Measurements from ENCODE around the gene APOA4. TPM values are rescaled to one million over a fixed set of nuclear protein-coding genes. Genes with fewer than 3 reads are reported as not detected.
A peak's percentile ranks its signal among the peaks of the same experiment; 100 is the strongest.

Gene APOA4
- total RNA-seq, 4 donors from 2014 or later = not detected

DNA sequence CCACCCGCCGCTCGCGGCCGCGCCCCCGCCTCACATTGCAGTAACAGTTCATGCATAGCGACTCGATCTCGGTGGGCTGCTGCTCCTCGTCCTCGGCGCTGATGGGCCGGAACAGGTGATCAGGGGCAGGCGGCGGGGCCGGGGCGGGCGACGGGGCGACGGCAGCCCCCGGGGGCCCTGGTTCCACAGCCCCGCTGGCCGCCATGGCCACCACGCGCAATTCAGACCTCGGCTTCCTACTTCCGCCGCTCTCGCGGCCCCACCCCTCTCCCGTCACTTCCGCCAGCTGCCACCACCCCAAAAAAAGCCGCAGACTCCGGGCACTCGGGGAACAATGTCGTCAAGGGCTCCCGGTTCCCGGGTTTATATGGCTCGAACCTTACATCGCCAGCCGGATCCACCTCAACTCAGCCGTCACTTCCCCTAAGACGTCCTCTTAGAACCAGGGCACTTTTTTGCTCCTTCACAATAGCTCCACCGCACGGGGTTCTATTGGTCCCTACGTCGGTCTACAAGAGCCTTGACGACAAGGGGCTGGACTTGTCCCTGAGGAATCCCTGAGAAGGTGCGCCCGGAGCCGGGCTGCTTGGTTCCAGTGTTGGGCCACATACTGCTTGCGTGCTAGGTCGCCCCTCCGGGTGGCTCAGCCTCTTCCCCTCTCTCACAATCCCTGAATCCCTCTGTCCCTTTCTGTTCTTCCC lies 35.2 kb downstream of the APOA4 start, which contains the start of gene ZPR1:
TSS of gene ZPR1 (minus strand) at position 238 of the 701 bp plus-strand sequence. CDS start at position 205, 33 bp downstream.
- no peaks in the 10 kb centered on the region for H3K27me3 ChIP-seq
- H3K27ac ChIP-seq = peak within 1 kb of the TSS; percentile 55 to 91 (median 82)
- H3K4me1 ChIP-seq = peaks cover 0 to 32% (median 16%) of the 10 kb centered on the region in 4 donors
- TF ChIP-seq, protein P1, sequence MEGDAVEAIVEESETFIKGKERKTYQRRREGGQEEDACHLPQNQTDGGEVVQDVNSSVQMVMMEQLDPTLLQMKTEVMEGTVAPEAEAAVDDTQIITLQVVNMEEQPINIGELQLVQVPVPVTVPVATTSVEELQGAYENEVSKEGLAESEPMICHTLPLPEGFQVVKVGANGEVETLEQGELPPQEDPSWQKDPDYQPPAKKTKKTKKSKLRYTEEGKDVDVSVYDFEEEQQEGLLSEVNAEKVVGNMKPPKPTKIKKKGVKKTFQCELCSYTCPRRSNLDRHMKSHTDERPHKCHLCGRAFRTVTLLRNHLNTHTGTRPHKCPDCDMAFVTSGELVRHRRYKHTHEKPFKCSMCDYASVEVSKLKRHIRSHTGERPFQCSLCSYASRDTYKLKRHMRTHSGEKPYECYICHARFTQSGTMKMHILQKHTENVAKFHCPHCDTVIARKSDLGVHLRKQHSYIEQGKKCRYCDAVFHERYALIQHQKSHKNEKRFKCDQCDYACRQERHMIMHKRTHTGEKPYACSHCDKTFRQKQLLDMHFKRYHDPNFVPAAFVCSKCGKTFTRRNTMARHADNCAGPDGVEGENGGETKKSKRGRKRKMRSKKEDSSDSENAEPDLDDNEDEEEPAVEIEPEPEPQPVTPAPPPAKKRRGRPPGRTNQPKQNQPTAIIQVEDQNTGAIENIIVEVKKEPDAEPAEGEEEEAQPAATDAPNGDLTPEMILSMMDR (IDR thresholded peaks at IDR 0.05) = peak in 2 of 5 experiments; percentile 45 to 52
- TF ChIP-seq POLR2A (IDR thresholded peaks at IDR 0.05) (peak in 1 of 2 donors; percentile 51), EP300 (IDR thresholded peaks at IDR 0.05) (peak; percentile 66 to 73)
- WGBS, 2 donors = 0% methylated on average over 36 to 40 of the region's 56 CpGs
- DNase-seq (ENCODE audit: low spot score in 2 of 2) = peak; percentile 58 to 73
- H3K9me3 ChIP-seq = no peaks in the 10 kb centered on the region
- H3K4me3 ChIP-seq = peak within 1 kb of the TSS; percentile 67 to 99 (median 92)
- H3K36me3 ChIP-seq = peaks cover 8 to 38% (median 22%) of the 10 kb centered on the region in 3 donors

DNA sequence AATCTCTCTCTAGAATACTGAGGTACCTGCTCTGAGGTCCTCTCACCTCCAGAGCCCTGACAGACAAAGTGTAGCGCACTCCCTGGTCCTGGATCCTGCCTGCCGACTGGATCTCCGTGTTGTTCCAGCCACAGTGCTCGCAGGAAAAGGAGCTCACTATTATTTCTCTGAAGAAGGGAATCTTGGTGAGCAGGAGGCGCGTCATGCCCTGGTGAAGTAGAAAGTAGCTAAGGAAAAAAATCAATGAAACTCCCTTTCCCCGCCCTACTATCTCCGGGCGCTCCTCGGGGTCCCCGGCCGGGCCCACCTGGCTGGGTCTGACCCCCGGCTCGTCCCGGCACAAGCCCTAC lies 35.7 kb downstream of the APOA4 start:
- Histone ChIP-seq H3K9me3 (no peaks in the 10 kb centered on the region), H3K27me3 (no peaks in the 10 kb centered on the region), H3K4me3 (peak overlapping the region; percentile 67 to 99 (median 92)), H3K36me3 (peaks cover 8 to 44% (median 27%) of the 10 kb centered on the region in 3 donors), H3K27ac (peak overlapping the region; percentile 55 to 91 (median 82)), H3K4me1 (peaks cover 0 to 32% (median 16%) of the 10 kb centered on the region in 4 donors)
- TF ChIP-seq, protein P1 (IDR thresholded peaks at IDR 0.05) = no peak
- TF ChIP-seq EP300 (IDR thresholded peaks at IDR 0.05) (no peak), POLR2A (IDR thresholded peaks at IDR 0.05) (no peak)
- no peak for DNase-seq (ENCODE audit: low spot score in 2 of 2)
- WGBS, 2 donors = 0 to 2% methylated on average over 15 of the region's 15 CpGs

DNA sequence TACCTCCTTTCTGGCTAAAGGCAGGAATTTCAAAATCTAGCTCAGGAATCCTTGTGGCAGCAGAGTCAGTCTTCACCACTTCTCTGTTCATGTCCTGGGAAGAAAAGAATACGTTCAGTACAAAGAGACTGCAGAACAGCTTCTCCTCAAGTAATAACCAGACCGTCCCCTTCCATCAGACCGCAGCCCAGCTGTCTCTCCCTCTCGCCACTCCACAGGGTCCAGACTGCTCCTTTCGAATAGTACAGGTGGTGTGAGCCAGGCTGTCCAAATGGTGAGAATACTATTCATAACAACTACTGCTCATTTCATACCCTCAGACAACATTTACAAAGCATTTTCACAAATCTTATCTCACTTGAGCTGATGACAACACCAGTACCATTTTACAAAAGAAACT lies 36.1 kb downstream of the APOA4 start:
- Histone ChIP-seq H3K4me3 (peak overlapping the region; percentile 67 to 99 (median 92)), H3K4me1 (peaks cover 0 to 32% (median 16%) of the 10 kb centered on the region in 4 donors), H3K36me3 (peaks cover 8 to 48% (median 31%) of the 10 kb centered on the region in 3 donors), H3K27me3 (no peaks in the 10 kb centered on the region), H3K9me3 (no peaks in the 10 kb centered on the region), H3K27ac (peak overlapping the region in 3 of 4 donors; percentile 75 to 91 (median 90))
- DNase-seq (ENCODE audit: low spot score in 2 of 2) = no peak
- no peak for TF ChIP-seq EP300 (IDR thresholded peaks at IDR 0.05)
- TF ChIP-seq, protein P1 (IDR thresholded peaks at IDR 0.05) = no peak
- WGBS, 2 donors = 57 to 65% methylated on average over 5 of the region's 5 CpGs

DNA sequence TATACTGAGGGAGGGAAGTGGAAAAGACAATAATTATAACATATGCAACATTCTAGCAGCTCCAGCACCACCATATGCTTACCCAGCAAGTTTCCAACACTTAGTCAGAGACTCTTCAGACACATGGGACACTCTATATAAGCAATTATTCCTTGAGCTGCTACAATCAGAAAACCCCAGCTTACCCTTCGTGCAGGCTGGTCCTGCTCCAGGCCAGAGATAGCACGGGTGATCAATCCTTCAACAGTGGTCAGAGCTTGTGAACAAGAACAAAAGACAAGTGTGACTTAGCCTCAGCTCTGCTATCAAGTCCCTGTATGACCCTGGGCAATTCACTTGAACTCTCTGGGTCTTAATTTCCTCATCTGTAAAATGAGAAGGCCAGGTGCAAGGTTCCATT lies 36.8 kb downstream of the APOA4 start:
- 85 to 94% methylated on average over 2 of the region's 2 CpGs for WGBS, 2 donors
- no peak overlapping the region for H3K4me3 ChIP-seq
- no peak for DNase-seq (ENCODE audit: low spot score in 2 of 2)
- H3K9me3 ChIP-seq = no peaks in the 10 kb centered on the region
- H3K27ac ChIP-seq = no peak overlapping the region
- H3K4me1 ChIP-seq = peaks cover 0 to 29% (median 14%) of the 10 kb centered on the region in 4 donors
- H3K36me3 ChIP-seq = peaks cover 8 to 54% (median 35%) of the 10 kb centered on the region in 3 donors
- TF ChIP-seq POLR2A (IDR thresholded peaks at IDR 0.05) = no peak
- no peak for TF ChIP-seq EP300 (IDR thresholded peaks at IDR 0.05)
- TF ChIP-seq, protein P1 (IDR thresholded peaks at IDR 0.05) = no peak
- no peaks in the 10 kb centered on the region for H3K27me3 ChIP-seq

GRCh38 chr11:116782728-116783127 lies 40.4 kb downstream of the APOA4 start:
- peaks cover 0 to 15% (median 10%) of the 10 kb centered on the region in 4 donors for H3K4me1 ChIP-seq
- peaks cover 8 to 89% (median 59%) of the 10 kb centered on the region in 3 donors for H3K36me3 ChIP-seq
- no peaks in the 10 kb centered on the region for H3K27me3 ChIP-seq
- H3K9me3 ChIP-seq = no peaks in the 10 kb centered on the region
- WGBS, 2 donors = 88 to 97% methylated on average over 4 of the region's 4 CpGs
- no peak for DNase-seq (ENCODE audit: low spot score in 2 of 2)
- no peak overlapping the region for H3K27ac ChIP-seq
- no peak overlapping the region for H3K4me3 ChIP-seq
- no peak for TF ChIP-seq POLR2A (IDR thresholded peaks at IDR 0.05)
- TF ChIP-seq, protein P1 (IDR thresholded peaks at IDR 0.05) = no peak
- no peak for TF ChIP-seq EP300 (IDR thresholded peaks at IDR 0.05)

Measured in tibial nerve (tissue), 4 donors.